H9 (cell line): ENCODE data around the gene KIF4A. TPM values are rescaled to one million over a fixed set of nuclear protein-coding genes. Genes with fewer than 3 reads are reported as not detected.

Experiments
- DNase-seq: peaks from one replicate; pipeline ENCODE4 v3.0.0-alpha.2; 2017
- H2AFZ ChIP-seq: one replicate; pipeline ENCODE4 v1.6.1; 2013; ENCODE audit warnings: mild to moderate bottlenecking, low read length, control low read depth, moderate library complexity
- H2AK5ac ChIP-seq: 2 replicates; pipeline ENCODE4 v1.6.1; 2013; ENCODE audit warnings: low read length, control low read depth, mixed read lengths; ENCODE audit not compliant: insufficient read length
- H2BK120ac ChIP-seq: one replicate; pipeline ENCODE4 v1.6.1; 2013; ENCODE audit warnings: low read depth, mild to moderate bottlenecking, low read length, control low read depth, inconsistent platforms; ENCODE audit not compliant: poor library complexity, severe bottlenecking
- H2BK12ac ChIP-seq: 2 replicates; pipeline ENCODE4 v1.6.1; 2013; ENCODE audit warnings: low read length, control low read depth, mixed read lengths, low read depth; ENCODE audit not compliant: insufficient read length
- H2BK15ac ChIP-seq: 2 replicates; pipeline ENCODE4 v1.6.1; 2013; ENCODE audit warnings: low read depth, low read length, control low read depth
- H2BK20ac ChIP-seq: one replicate; pipeline ENCODE4 v1.6.1; 2013; ENCODE audit warnings: low read depth, mild to moderate bottlenecking, low read length, control low read depth, inconsistent platforms; ENCODE audit not compliant: poor library complexity, severe bottlenecking
- H2BK5ac ChIP-seq: 2 replicates; pipeline ENCODE4 v1.6.1; 2013; ENCODE audit warnings: low read length, control low read depth, mixed read lengths; ENCODE audit not compliant: insufficient read length
- H3K14ac ChIP-seq: 2 replicates; pipeline ENCODE4 v1.6.1; 2013; ENCODE audit warnings: low read length, control low read depth; ENCODE audit not compliant: insufficient read depth
- H3K18ac ChIP-seq: 2 replicates; pipeline ENCODE4 v1.6.1; 2013; ENCODE audit warnings: low read depth, mild to moderate bottlenecking, mixed read lengths, low read length, control low read depth; ENCODE audit not compliant: insufficient read length
- H3K23ac ChIP-seq: 2 replicates; pipeline ENCODE4 v1.6.1; 2013; ENCODE audit warnings: low read length, control low read depth, mixed read lengths, low read depth; ENCODE audit not compliant: insufficient read length
- H3K23me2 ChIP-seq: 2 replicates; pipeline ENCODE4 v1.6.1; 2013; ENCODE audit warnings: low read depth, mild to moderate bottlenecking, mixed read lengths, low read length, control low read depth; ENCODE audit not compliant: insufficient read length, poor library complexity, severe bottlenecking
- H3K27ac ChIP-seq: 2 replicates; pipeline ENCODE4 v1.5.1; 2013; ENCODE audit warnings: low read length, control low read depth, mixed read lengths, low read depth; ENCODE audit not compliant: insufficient read length
- H3K27me3 ChIP-seq: 2 replicates; pipeline ENCODE4 v1.6.1; 2013; ENCODE audit warnings: low read length, control low read depth, inconsistent platforms; ENCODE audit not compliant: insufficient read depth
- H3K4ac ChIP-seq: 2 replicates; pipeline ENCODE4 v1.6.1; 2013; ENCODE audit warnings: low read depth, mild to moderate bottlenecking, control low read depth, inconsistent platforms, low read length, moderate library complexity
- H3K4me1 ChIP-seq: 2 replicates; pipeline ENCODE4 v1.6.1; 2013; ENCODE audit warnings: low read length, control low read depth, inconsistent platforms; ENCODE audit not compliant: insufficient read depth
- H3K4me2 ChIP-seq: 2 replicates; pipeline ENCODE4 v1.6.1; 2013; ENCODE audit warnings: low read length, control low read depth, mixed read lengths; ENCODE audit not compliant: insufficient read length, insufficient read depth
- H3K56ac ChIP-seq: 2 replicates; pipeline ENCODE4 v1.6.1; 2013; ENCODE audit warnings: low read depth, mild to moderate bottlenecking, mixed read lengths, low read length, control low read depth; ENCODE audit not compliant: insufficient read length
- H3K79me1 ChIP-seq: 2 replicates; pipeline ENCODE4 v1.6.1; 2013; ENCODE audit warnings: low read depth, mild to moderate bottlenecking, moderate library complexity, low read length, control low read depth, inconsistent platforms; ENCODE audit not compliant: insufficient read depth, poor library complexity, severe bottlenecking
- H3K79me2 ChIP-seq: 2 replicates; pipeline ENCODE4 v1.6.1; 2013; ENCODE audit warnings: low read length, control low read depth, inconsistent platforms; ENCODE audit not compliant: insufficient read depth
- H3K9ac ChIP-seq: 2 replicates; pipeline ENCODE4 v1.6.1; 2013; ENCODE audit warnings: low read length, control low read depth, mixed read lengths; ENCODE audit not compliant: insufficient read length; ENCODE audit errors: extremely low read depth
- H3K9me3 ChIP-seq: one replicate; pipeline ENCODE4 v1.6.1; 2013; ENCODE audit warnings: low read depth, low read length, inconsistent platforms; ENCODE audit not compliant: control insufficient read depth
- H3T11ph ChIP-seq: one replicate; pipeline ENCODE4 v1.6.1; 2013; ENCODE audit warnings: mild to moderate bottlenecking, low read length, control low read depth, inconsistent platforms
- H4K20me1 ChIP-seq: one replicate; pipeline ENCODE4 v1.6.1; 2013; ENCODE audit not compliant: control insufficient read depth, insufficient read length, insufficient read depth
- H4K5ac ChIP-seq: 2 replicates; pipeline ENCODE4 v1.6.1; 2013; ENCODE audit warnings: low read depth, mild to moderate bottlenecking, mixed read lengths, low read length, control low read depth; ENCODE audit not compliant: insufficient read length
- H4K8ac ChIP-seq: replicated peaks from 2 replicates; pipeline ENCODE4 v1.6.1; 2013; ENCODE audit warnings: low read length, control low read depth, mixed read lengths, low read depth; ENCODE audit not compliant: insufficient read length
- H4K91ac ChIP-seq: 2 replicates; pipeline ENCODE4 v1.6.1; 2013; ENCODE audit warnings: low read depth, mild to moderate bottlenecking, moderate library complexity, mixed read lengths, low read length, control low read depth; ENCODE audit not compliant: insufficient read length
- H3K27ac Mint-ChIP-seq, 3 experiments: 2 replicates in 2 of 3; 3 replicates in 1 of 3; pipeline ENCODE4 v1.8.0; 2020 to 2021; ENCODE audit warnings: mixed read lengths in 3 of 3, mild to moderate bottlenecking in 1 of 3, moderate library complexity in 1 of 3
- H3K27me3 Mint-ChIP-seq: 2 replicates; pipeline ENCODE4 v1.8.0; 2021; ENCODE audit warnings: low read depth, mild to moderate bottlenecking, moderate library complexity, mixed read lengths
- H3K36me3 Mint-ChIP-seq, 3 experiments: 2 replicates in 2 of 3; 3 replicates in 1 of 3; pipeline ENCODE4 v1.8.0; 2020 to 2021; ENCODE audit warnings: low read depth in 3 of 3, mixed read lengths in 3 of 3; ENCODE audit not compliant: insufficient read depth in 1 of 3
- H3K4me1 Mint-ChIP-seq, 2 experiments: 2 replicates each; pipeline ENCODE4 v1.8.0; 2020; ENCODE audit warnings: mixed read lengths in 2 of 2
- H3K4me3 Mint-ChIP-seq, 2 experiments: 2 replicates in 1 of 2; 3 replicates in 1 of 2; pipeline ENCODE4 v1.8.0; 2020 to 2021; ENCODE audit warnings: mild to moderate bottlenecking in 2 of 2, mixed read lengths in 2 of 2, moderate library complexity in 1 of 2
- H3K9me3 Mint-ChIP-seq, 2 experiments: 2 replicates in 1 of 2; 3 replicates in 1 of 2; pipeline ENCODE4 v1.8.0; 2020; ENCODE audit warnings: mild to moderate bottlenecking in 2 of 2, mixed read lengths in 2 of 2, moderate library complexity in 1 of 2
- WGBS: extraction: QIAGEN DNeasy Blood & Tissue Kit; methylation state at CpG from one replicate; pipeline ENCODE4 v1.1.7; 2013; ENCODE audit warnings: missing lambda C conversion rate, low lambda C conversion rate, mixed read lengths; ENCODE audit not compliant: insufficient read length; ENCODE audit errors: extremely low coverage; 5-methylcytosine and 5-hydroxymethylcytosine counted together
- total RNA-seq: library from RNA; stranded (reverse); gene quantifications from 2 replicates; pipeline ENCODE4 v1.2.1, GENCODE V29; 2021
- TF ChIP-seq, protein P1 (sequence below): fragments of 200-600 bp; sonication (generic); conservative IDR thresholded peaks from 3 replicates; pipeline ENCODE4 v1.8.0; 2021; ENCODE audit warnings: antibody characterized with exemption, mild to moderate bottlenecking

KIF4A gene
- total RNA-seq, 1 experiment from 2014 or later, result 41.8 TPM

DNA sequence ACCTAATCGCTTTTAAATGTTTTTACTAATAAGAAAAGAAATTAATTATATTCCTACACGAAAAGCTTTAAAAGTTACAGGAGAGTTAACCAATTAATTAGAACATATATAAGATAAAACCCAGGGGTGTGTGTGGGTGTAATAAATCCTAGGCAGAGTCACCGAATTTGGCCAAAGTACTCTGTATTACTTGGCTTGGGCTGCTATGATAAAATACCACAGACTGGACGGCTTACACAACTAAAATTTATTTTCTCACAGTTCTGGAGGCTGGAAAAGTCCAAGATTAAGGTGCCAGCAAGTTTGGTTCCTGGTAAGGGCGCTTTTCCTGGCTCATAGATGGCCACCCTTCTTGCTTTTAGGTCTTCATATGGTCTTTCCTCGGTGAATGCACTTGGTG lies 45.0 kb upstream of the KIF4A start:
- H3K27ac Mint-ChIP-seq, result no peak overlapping the region
- no peak overlapping the region for H2BK20ac ChIP-seq
- no peak overlapping the region for H2BK5ac ChIP-seq
- H3K27ac ChIP-seq, result no peak overlapping the region
- no peak overlapping the region for H3K18ac ChIP-seq
- H4K8ac ChIP-seq, result no peak overlapping the region
- no peak overlapping the region for H3K4ac ChIP-seq
- H2AFZ ChIP-seq, result no peak overlapping the region
- no peak overlapping the region for H3K4me3 Mint-ChIP-seq
- WGBS, result no CpG with 5 or more reads among the region's 6 CpGs
- H2BK15ac ChIP-seq, result no peak overlapping the region
- H3K79me1 ChIP-seq, result no peaks in the 10 kb centered on the region
- peaks cover 3% of the 10 kb centered on the region for H3K9me3 ChIP-seq
- H3K27me3 Mint-ChIP-seq, result no peaks in the 10 kb centered on the region
- H3K4me1 Mint-ChIP-seq, result peaks cover 17% of the 10 kb centered on the region in 2 experiments
- H3K4me2 ChIP-seq, result no peak overlapping the region
- H3K4me1 ChIP-seq, result no peaks in the 10 kb centered on the region
- no peak overlapping the region for H3K9ac ChIP-seq
- DNase-seq, result no peak
- no peak overlapping the region for H2BK120ac ChIP-seq
- no peak overlapping the region for H2AK5ac ChIP-seq
- H3K14ac ChIP-seq, result no peak overlapping the region
- no peak overlapping the region for H3T11ph ChIP-seq
- no peaks in the 10 kb centered on the region for H4K20me1 ChIP-seq
- no peaks in the 10 kb centered on the region for H3K23me2 ChIP-seq
- no peaks in the 10 kb centered on the region for H3K27me3 ChIP-seq
- H2BK12ac ChIP-seq, result no peak overlapping the region
- TF ChIP-seq, protein P1, sequence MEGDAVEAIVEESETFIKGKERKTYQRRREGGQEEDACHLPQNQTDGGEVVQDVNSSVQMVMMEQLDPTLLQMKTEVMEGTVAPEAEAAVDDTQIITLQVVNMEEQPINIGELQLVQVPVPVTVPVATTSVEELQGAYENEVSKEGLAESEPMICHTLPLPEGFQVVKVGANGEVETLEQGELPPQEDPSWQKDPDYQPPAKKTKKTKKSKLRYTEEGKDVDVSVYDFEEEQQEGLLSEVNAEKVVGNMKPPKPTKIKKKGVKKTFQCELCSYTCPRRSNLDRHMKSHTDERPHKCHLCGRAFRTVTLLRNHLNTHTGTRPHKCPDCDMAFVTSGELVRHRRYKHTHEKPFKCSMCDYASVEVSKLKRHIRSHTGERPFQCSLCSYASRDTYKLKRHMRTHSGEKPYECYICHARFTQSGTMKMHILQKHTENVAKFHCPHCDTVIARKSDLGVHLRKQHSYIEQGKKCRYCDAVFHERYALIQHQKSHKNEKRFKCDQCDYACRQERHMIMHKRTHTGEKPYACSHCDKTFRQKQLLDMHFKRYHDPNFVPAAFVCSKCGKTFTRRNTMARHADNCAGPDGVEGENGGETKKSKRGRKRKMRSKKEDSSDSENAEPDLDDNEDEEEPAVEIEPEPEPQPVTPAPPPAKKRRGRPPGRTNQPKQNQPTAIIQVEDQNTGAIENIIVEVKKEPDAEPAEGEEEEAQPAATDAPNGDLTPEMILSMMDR, result no peak
- no peak overlapping the region for H3K23ac ChIP-seq
- H3K56ac ChIP-seq, result no peak overlapping the region
- H4K5ac ChIP-seq, result no peak overlapping the region
- no peak overlapping the region for H4K91ac ChIP-seq
- H3K9me3 Mint-ChIP-seq, result peaks cover 49 to 61% of the 10 kb centered on the region in 2 experiments
- H3K79me2 ChIP-seq, result no peaks in the 10 kb centered on the region
- peaks cover 0 to 2% (median 0%) of the 10 kb centered on the region in 3 experiments; a peak in 2 of 7 replicates for H3K36me3 Mint-ChIP-seq
